Measurements from ENCODE around the gene CLK2.

- TF ChIP-seq CTCF (optimal IDR thresholded peaks at IDR 0.05 in 1 of 3, IDR thresholded peaks at IDR 0.05 in 1 of 3, conservative IDR thresholded peaks at IDR 0.05 in 1 of 3; ENCODE audit: extremely low read depth in 1 of 3, insufficient read depth in 2 of 3, low read length in 3 of 3): no peak
- TF ChIP-seq EZH2 (IDR thresholded peaks at IDR 0.05; ENCODE audit: low read length): no peak
Measured at GRCh38 chr1:155278689-155279160, 5.4 kb upstream of the CLK2 start.
